Nephron progenitor cell (in vitro differentiated cells): Measurements from ENCODE around the gene TRIM28.

Experiments
- DNase-seq: peaks from one replicate; pipeline ENCODE4 v3.0.0; 2021
- H3K27ac Mint-ChIP-seq: 2 replicates; pipeline ENCODE4 v1.8.0; 2021; ENCODE audit warnings: mild to moderate bottlenecking, moderate library complexity, mixed read lengths
- H3K27me3 Mint-ChIP-seq: 2 replicates; pipeline ENCODE4 v1.8.0; 2021; ENCODE audit warnings: mild to moderate bottlenecking, low read depth, mixed read lengths; ENCODE audit not compliant: poor library complexity
- H3K36me3 Mint-ChIP-seq: 2 replicates; pipeline ENCODE4 v1.8.0; 2021; ENCODE audit warnings: low read depth, mixed read lengths
- H3K4me1 Mint-ChIP-seq: 2 replicates; pipeline ENCODE4 v1.8.0; 2021; ENCODE audit warnings: mixed read lengths
- H3K4me3 Mint-ChIP-seq: 2 replicates; pipeline ENCODE4 v1.8.0; 2021; ENCODE audit warnings: mild to moderate bottlenecking, moderate library complexity, mixed read lengths
- H3K9me3 Mint-ChIP-seq: 2 replicates; pipeline ENCODE4 v1.8.0; 2021; ENCODE audit warnings: mild to moderate bottlenecking, moderate library complexity, mixed read lengths
- CTCF ChIP-seq: fragments of 200-600 bp; sonication (generic); IDR thresholded peaks from 2 replicates; pipeline ENCODE4 v1.5.0; 2021; ENCODE audit warnings: antibody characterized with exemption

TRIM28 gene

GRCh38 chr19:58509731-58510083 is 34.2 kb upstream of the TRIM28 start:
- Mint-ChIP-seq H3K4me1 (peaks cover 19% of the 10 kb centered on the region), H3K27ac (peak overlapping the region; percentile 58), H3K4me3 (no peak overlapping the region), H3K9me3 (peaks cover 18% of the 10 kb centered on the region), H3K27me3 (peaks cover 6% of the 10 kb centered on the region), H3K36me3 (peaks cover 22% of the 10 kb centered on the region)
- TF ChIP-seq CTCF = no peak
- no peak for DNase-seq

GRCh38 chr19:58510084-58510862 is 33.6 kb upstream of the TRIM28 start:
- Mint-ChIP-seq H3K4me1 (peaks cover 24% of the 10 kb centered on the region), H3K36me3 (peaks cover 22% of the 10 kb centered on the region), H3K27me3 (peaks cover 6% of the 10 kb centered on the region), H3K4me3 (no peak overlapping the region), H3K27ac (peak overlapping the region; percentile 58), H3K9me3 (peaks cover 18% of the 10 kb centered on the region)
- no peak for TF ChIP-seq CTCF
- DNase-seq = no peak

GRCh38 chr19:58511353-58512208 is 32.3 kb upstream of the TRIM28 start, which contains the start of gene SLC27A5:
TSS of gene SLC27A5 (minus strand) at chr19:58511992. CDS start at chr19:58511955, 37 bp downstream.
- peaks cover 24% of the 10 kb centered on the region for H3K36me3 Mint-ChIP-seq
- no peak for TF ChIP-seq CTCF
- H3K4me1 Mint-ChIP-seq = peaks cover 35% of the 10 kb centered on the region
- H3K27me3 Mint-ChIP-seq = peaks cover 6% of the 10 kb centered on the region
- no peak within 1 kb of the TSS for H3K4me3 Mint-ChIP-seq
- H3K27ac Mint-ChIP-seq = no peak within 1 kb of the TSS
- DNase-seq = no peak
- peaks cover 14% of the 10 kb centered on the region for H3K9me3 Mint-ChIP-seq

GRCh38 chr19:58513213-58513693 is 30.6 kb upstream of the TRIM28 start:
- Mint-ChIP-seq H3K4me1 (peaks cover 43% of the 10 kb centered on the region), H3K27me3 (peaks cover 6% of the 10 kb centered on the region), H3K27ac (no peak overlapping the region), H3K36me3 (peaks cover 13% of the 10 kb centered on the region), H3K9me3 (peaks cover 3% of the 10 kb centered on the region), H3K4me3 (no peak overlapping the region)
- TF ChIP-seq CTCF = no peak
- no peak for DNase-seq

- Mint-ChIP-seq H3K36me3 (peaks cover 13% of the 10 kb centered on the region), H3K4me3 (peak overlapping the region; percentile 83), H3K27me3 (peaks cover 3% of the 10 kb centered on the region), H3K9me3 (peaks cover 3% of the 10 kb centered on the region), H3K4me1 (peaks cover 50% of the 10 kb centered on the region), H3K27ac (peak overlapping the region; percentile 75)
- TF ChIP-seq CTCF = peak; percentile 93
- DNase-seq = peak; percentile 97
Measured at GRCh38 chr19:58513694-58514563, 29.9 kb upstream of the TRIM28 start.
